ENCODE data around the gene NOS3.

Gene NOS3

DNA sequence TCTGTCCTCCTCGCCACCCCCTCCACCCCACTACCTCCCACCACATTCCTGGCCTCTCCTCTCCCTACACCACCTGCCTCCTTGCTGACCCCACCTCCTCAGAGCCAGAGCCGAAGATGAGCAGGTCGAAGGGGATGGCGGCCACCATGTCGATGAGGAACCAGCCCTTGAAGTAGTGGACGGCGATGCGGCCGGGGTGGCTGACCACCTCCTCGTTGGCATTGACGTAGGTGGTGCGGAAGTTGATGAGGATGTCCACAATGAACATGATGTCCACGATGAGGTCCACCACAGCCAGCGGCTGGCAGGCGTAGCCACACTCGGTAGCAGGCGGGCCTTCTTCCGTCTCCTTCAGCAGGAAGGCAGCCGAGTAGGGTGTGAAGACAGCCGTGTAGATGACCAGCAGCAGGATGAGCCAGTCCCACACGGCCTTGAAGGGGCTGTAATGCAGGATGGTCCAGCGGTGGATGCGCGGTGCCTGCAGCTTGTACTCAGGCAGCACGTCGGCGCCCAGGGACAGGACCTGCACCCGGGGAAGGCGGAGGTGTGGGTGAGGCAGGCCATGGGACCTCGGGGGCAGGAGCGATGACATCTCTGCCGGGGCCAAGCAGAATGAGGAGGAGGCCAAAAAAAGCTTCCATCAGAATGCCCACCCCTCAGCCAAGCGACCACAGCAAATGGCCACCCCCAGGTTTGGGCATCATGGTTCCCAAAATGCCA, 38.3 kb upstream of the NOS3 start:
- no peak for DNase-seq (ENCODE audit: low read depth in 2 of 2)

DNA sequence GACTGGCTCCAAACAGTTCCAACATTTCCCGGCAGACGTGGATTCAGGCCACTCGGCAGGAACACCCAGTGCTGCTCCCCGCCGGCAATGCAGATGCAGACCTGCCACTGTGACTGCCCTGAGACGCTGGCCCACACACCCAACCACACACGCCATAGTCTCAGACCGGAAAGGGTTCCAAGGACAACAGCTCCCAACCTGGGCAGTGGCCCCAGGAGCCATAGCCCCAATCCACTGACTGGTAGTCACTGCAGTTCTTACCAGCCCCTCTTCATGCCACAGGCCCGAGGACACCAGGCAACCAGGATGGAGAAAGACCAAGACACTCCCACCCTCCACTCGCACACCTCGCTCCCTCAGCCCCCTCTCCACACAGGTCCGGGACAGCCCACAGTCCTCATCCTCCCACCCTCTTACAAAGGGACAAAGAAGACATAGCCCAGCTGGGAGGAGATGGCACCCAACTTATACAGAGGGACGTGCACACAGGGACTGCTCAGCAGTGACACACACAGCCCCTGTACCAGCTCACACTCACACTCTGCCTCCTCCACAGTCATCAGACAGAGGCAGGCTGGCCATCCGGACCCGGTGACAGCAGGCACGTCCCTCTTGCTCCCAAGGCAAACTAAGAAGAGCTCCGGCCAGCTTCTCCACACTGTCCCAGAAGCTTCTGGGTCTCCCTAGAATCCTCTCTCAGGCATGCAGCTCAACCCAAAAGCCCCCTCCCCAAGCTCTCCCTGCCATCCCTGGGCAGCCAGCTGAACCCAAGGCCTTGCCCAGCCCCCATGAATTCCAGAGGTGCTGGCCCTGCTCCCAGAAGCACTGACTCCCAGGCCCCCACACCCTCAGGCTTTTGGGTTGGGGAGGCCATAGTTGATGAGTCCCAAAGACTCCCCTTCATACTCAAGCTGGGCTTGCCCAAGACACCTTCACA, 37.5 kb upstream of the NOS3 start:
- DNase-seq (ENCODE audit: low read depth in 2 of 2): no peak

- DNase-seq (ENCODE audit: low read depth in 2 of 2): no peak
These were observed 36.4 kb upstream of the NOS3 start for GRCh38 chr7:150954201-150954985.

DNA sequence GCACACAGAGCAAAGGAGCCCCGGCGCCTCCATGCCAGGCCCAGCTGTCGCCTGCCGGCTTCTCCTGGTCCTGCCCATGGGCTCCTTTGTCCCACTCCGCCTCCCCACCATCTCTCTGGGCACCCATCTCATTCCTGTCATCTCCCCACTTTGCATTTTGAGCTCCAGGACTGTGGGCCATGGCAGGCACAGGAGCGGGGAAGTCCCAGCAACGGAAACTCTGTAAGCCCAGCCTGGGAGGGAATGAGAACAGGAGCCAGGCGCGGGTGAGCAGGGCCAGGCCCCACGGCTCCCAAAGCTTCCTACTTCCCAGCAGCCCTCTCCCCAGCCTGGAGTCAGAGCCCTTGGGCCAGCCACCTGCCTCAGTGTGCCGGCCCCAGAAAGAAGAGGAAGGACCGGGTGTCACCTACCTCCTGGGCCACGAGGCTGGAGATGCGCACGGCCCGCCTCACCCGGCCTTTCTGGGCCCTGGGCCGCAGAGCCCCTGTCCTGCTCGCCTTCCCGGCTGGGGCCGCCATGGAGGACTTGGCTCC, 35.8 kb upstream of the NOS3 start:
- DNase-seq (ENCODE audit: low read depth in 2 of 2): no peak

GRCh38 chr7:150955519-150956394, 35.1 kb upstream of the NOS3 start:
- no peak for DNase-seq (ENCODE audit: low read depth in 2 of 2)

DNA sequence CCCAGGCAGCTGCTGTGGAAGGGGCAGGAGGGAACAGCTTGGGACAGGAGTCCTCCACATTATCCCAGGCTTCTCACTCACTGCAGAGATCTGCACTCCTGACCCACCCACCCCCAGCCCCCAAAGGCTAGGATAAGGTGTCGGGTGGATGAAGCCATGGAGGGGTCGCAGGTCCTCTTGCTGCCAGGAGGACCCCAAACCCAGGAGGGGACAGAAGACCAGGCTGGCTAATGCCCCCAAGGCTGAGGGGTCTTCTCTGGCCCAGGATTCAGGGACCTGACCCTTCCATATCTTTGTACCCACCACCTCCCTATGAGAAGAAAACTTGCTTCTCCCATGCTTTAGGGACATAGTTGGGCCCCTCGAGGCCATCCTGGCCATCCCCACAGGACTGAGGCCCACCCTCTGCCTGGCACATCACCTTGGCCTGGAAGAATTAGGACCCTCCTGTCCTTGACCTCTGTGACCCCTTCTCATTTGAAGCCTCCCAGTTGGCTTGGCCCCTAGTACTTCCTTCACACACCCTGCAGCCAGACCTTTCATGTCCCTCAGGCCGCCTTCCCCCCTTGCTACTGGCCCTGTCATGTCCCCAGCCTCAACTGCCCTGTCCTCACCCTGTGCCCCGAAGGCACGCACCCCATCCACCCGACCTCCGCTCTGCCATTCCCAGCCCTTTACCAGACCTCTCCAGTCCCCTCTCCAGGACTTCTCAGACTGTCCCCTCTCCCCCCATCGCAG, 34.3 kb upstream of the NOS3 start:
- DNase-seq (ENCODE audit: low read depth in 2 of 2): no peak

- DNase-seq (ENCODE audit: low read depth in 2 of 2): no peak
These were observed 33.4 kb upstream of the NOS3 start for GRCh38 chr7:150957133-150958020.

- no peak for DNase-seq (ENCODE audit: low read depth in 2 of 2)
These were observed 32.7 kb upstream of the NOS3 start for GRCh38 chr7:150958062-150958552.

- no peak for DNase-seq (ENCODE audit: low read depth in 2 of 2)
These were observed 32.2 kb upstream of the NOS3 start for GRCh38 chr7:150958597-150958996.

DNA sequence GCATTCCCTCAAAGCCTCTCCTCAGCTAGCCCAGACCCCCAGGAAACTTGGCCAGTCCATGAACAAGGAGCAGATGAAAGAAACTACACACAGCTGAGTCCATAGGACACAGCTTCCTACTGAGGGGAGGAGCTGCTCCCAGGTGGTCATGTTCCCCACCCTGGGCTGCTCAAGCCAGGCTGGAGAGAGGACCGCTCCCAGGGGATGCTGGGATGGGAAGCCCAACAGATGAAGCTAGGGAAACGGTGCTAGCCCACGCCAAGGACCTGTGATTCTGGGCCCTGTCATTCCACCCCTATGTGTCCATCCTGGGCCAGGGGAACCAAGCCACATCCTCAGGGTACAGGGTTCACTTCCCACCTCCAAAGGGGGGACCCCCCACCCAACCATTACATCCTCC, 31.7 kb upstream of the NOS3 start:
- DNase-seq (ENCODE audit: low read depth in 2 of 2): no peak

DNA sequence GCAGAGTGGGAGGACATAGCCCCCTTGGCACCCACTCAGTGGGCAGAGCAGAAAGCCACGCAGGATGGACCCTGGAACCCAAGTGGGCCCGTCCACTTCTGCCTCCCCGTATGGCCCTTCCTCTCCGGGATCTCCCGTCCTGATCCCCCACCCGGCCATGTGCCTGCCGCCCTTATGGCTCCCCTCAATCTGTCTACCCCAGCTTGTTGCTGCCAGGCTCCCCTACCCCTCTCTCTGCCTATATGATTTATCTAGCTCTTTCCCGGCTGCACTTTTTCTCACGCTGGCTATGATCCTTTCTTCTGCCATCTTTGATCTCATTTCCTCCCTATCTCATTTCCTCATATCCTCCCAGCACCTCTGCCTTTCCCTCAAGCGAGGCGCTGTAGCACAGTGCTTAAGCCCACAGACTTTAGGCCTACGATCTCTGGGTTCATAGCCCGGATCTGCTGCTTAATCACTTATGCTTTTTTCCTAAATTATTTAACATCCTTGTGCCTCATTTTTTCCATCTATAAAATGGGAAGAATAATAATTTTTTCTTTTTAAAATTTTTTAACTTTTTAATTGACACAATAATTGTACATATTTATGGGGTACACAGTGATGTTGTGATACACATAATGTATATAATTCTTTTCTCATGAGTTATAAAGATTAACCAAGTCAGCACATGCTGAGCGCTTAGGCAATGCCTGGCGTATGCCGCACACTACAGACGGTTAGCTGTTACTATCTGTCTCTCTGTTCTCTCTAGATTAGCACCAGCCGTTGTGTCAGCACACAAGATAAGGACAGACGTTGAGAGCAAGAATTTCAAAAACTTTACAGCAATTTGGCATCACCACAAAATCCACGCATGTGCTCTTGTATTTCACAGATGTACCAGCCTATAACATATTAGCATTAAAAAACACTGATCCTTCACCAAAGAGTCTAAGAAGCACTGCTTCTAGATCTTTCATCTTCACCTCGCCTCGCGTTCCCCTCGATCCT, 30.8 kb upstream of the NOS3 start:
- no peak for DNase-seq (ENCODE audit: low read depth in 2 of 2)

GRCh38 chr7:150961510-150962289, 29.1 kb upstream of the NOS3 start:
- DNase-seq (ENCODE audit: low read depth in 2 of 2): no peak

DNA sequence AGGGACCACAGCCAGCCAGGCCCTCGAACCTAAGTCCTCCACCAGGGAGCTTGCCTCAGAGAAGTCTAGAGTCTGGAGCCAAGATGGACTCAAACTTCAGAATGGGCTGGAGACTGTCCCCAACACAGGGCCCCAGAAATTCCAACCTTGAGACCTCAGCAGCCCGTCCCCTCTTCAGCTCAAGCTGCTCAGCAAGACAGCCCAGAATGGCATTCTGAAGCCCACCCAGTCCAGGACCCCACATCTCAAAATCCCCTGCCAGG, 28.6 kb upstream of the NOS3 start:
- DNase-seq (ENCODE audit: low read depth in 2 of 2): no peak

DNA sequence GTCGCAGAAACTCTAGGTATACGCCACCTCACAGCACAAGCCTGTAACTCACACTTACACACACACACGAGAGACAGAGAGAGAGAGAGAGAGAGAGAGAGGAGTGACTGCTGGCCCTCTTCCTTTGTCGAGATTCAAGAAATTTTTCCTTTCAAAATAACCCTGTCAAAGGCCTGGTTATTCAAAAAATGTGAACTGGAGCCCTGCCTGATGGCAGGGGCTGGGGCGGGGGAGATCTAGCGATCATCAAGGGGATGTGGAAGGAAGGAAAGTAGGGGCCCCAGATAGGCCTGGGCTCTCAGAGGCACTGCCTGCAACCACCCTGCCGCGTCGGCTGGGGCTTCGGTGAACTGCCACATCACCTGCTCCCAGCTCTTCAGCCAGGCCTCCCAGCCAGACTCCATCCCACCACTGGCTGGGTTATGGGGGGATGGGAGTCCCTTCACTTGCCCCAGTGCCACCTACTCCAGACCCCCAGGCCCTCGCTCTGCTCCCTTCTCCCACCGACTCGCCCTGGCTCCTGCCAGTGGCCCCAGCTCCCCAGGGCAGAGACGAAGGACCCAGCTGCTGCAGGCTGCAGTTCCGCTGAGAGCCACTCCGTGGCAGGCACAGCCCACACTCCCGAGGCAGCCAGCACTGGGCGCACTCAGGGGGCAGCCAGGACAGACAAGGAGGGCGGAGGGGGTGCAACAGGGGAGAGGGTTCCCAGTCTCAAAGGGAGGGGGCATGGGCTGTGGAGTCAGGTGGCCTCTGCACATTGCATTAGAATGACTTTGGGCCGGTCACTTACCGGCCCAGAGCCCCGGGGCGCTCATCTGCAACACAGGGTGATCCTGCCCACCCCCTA, 28.0 kb upstream of the NOS3 start:
- peak in 1 of 2 donors; percentile 35 for DNase-seq (ENCODE audit: low read depth in 2 of 2)

DNA sequence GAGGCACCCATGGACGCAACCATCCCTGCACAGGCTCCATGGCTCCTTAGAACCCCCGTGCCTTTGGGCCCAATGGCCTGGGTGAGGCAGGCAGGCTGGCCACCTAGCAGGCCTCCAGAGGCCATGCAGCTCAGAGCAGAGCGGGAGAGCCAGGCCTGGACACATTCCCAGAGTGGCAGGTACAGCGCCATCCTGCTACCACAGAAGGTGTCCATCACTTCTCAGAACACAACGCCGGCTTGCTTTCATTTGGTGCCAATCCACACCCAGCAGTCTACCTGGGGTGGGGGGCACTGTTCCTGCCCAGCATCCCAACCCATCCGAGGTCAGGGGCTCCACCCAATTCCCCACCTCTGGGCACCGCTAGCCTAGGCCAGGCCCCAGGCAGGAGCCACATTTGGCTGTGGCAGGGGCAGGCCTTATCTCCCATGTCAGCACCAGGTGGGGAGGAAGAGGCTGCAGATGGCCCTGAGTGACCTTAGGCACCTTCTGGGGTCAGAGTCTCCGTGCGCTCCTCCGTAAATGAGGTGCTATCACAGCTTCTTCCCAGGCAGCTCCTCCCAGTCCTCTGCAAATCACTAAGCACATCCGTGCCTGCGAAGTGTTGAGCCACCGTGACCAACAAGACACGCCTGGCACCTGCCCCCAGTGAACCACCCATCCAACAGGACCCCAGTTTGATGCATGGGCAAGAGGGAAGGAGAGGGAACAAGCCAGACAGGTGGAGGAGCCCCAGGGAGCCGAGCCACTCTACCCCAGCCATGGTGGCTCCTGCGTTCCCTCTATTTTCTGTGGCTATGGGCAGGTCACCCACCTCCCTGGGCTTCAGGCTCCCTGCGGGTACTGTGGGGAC, 26.9 kb upstream of the NOS3 start:
- DNase-seq (ENCODE audit: low read depth in 2 of 2): no peak

Measured in stimulated activated CD8-positive, alpha-beta memory T cell treated with anti-CD3 and anti-CD28 coated beads, Interleukin-7, amount 100 ng/mL, for 4 hours (primary cell).